HEK293T (cell line): ENCODE data around the gene FHAD1.

ENCODE experiments used
- CTCF ChIA-PET: fragments of 350-600 bp; formaldehyde crosslinking; extraction: SDS; loops from one replicate; lab custom pipeline; 2021; ENCODE audit warnings: antibody characterized with exemption, inconsistent platforms; lab: Yijun Ruan, JAX
- POLR2A ChIA-PET: fragments of 350-600 bp; formaldehyde crosslinking; extraction: SDS; loops from one replicate; lab custom pipeline; 2020; ENCODE audit warnings: antibody characterized with exemption, inconsistent platforms; lab: Yijun Ruan, JAX
- DNase-seq: peaks from one replicate; pipeline ENCODE4 v3.0.0; 2012; ENCODE audit warnings: mixed read lengths; ENCODE audit errors: extremely low spot score
- ARNT ChIP-seq: fragments of 450-650 bp; IDR thresholded peaks from 2 replicates; pipeline ENCODE4 v1.6.1; 2017; ENCODE audit warnings: mild to moderate bottlenecking
- BHLHE40 ChIP-seq: fragments of 450-650 bp; IDR thresholded peaks from 2 replicates; pipeline ENCODE4 v1.6.1; 2016; ENCODE audit warnings: mild to moderate bottlenecking, moderate library complexity, borderline replicate concordance
- CTBP1 ChIP-seq: fragments of 450-650 bp; IDR thresholded peaks from 2 replicates; pipeline ENCODE4 v1.6.1; 2016; ENCODE audit warnings: borderline replicate concordance
- ELF4 ChIP-seq: fragments of 450-650 bp; IDR thresholded peaks from 2 replicates; pipeline ENCODE4 v1.6.1; 2017; ENCODE audit warnings: antibody characterized with exemption
- FOXA1 ChIP-seq: fragments of 450-650 bp; IDR thresholded peaks from 2 replicates; pipeline ENCODE4 v1.6.1; 2016; ENCODE audit warnings: mild to moderate bottlenecking
- FOXK2 ChIP-seq: fragments of 450-650 bp; IDR thresholded peaks from 2 replicates; pipeline ENCODE4 v1.6.1; 2016; ENCODE audit warnings: mild to moderate bottlenecking
- FOXM1 ChIP-seq: fragments of 450-650 bp; IDR thresholded peaks from 2 replicates; pipeline ENCODE4 v1.6.1; 2017; ENCODE audit warnings: mild to moderate bottlenecking, borderline replicate concordance
- HDGF ChIP-seq: fragments of 450-650 bp; IDR thresholded peaks from 2 replicates; pipeline ENCODE4 v1.6.1; 2017; ENCODE audit warnings: antibody characterized with exemption, borderline replicate concordance
- L3MBTL2 ChIP-seq: fragments of 450-650 bp; conservative IDR thresholded peaks from 2 replicates; pipeline ENCODE4 v1.6.1; 2016; ENCODE audit warnings: mild to moderate bottlenecking
- LEF1 ChIP-seq: fragments of 450-650 bp; IDR thresholded peaks from 2 replicates; pipeline ENCODE4 v1.6.1; 2017; ENCODE audit warnings: mild to moderate bottlenecking, borderline replicate concordance
- NFRKB ChIP-seq: fragments of 450-650 bp; IDR thresholded peaks from 2 replicates; pipeline ENCODE4 v1.6.1; 2016; ENCODE audit warnings: mild to moderate bottlenecking, moderate library complexity
- PKNOX1 ChIP-seq: fragments of 450-650 bp; IDR thresholded peaks from 2 replicates; pipeline ENCODE4 v1.6.1; 2016
- SP1 ChIP-seq: fragments of 450-650 bp; IDR thresholded peaks from 2 replicates; pipeline ENCODE4 v1.6.1; 2017
- SUZ12 ChIP-seq: fragments of 450-650 bp; IDR thresholded peaks from 2 replicates; pipeline ENCODE4 v1.6.1; 2016; ENCODE audit warnings: mild to moderate bottlenecking
- TARDBP ChIP-seq: fragments of 450-650 bp; IDR thresholded peaks from 2 replicates; pipeline ENCODE4 v1.6.1; 2016
- ZNF384 ChIP-seq: fragments of 450-650 bp; IDR thresholded peaks from 2 replicates; pipeline ENCODE4 v1.6.1; 2016

FHAD1 gene

DNA sequence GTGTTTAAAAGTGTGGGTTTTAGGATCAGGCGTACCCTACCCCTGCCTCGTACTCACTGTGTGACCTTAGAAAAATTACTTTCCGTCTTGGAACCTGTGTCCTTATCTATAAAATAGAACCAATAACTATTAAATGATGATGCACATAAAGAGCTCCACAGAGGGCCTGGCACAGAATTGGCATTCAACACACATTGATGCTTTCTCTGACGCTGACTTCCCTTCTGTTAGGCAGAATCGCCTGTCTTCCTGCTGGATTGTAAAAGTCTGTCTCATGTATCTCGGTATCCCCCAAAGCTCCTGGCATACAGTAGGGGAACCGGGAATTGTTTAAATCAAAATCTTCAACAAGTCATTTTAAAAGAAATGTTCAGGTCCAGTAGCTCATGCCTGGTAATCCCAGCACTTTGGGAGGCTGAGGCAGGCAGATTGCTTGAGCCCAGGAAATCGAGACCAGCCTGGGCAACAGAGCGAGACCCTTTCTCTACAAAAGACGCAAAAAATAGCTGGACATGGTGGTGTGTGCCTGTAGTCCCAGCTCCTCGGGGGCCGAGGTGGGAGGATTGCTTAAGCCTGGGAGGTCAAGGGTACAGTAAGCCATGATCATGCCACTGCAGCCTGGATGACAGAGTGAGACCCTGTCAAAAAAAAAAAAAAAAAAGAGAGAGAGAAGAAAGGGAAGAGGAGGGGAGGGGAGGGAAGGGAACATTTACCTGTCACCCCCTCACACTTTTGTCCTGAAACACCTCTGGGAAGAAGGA, 41.3 kb upstream of the FHAD1 start:
- CTCF ChIA-PET, result no interaction called here
- no peak for TF ChIP-seq TARDBP
- TF ChIP-seq L3MBTL2, result no peak
- no peak for TF ChIP-seq PKNOX1
- TF ChIP-seq LEF1, result no peak
- TF ChIP-seq FOXK2, result no peak
- no peak for TF ChIP-seq ZNF384
- no peak for TF ChIP-seq CTBP1
- DNase-seq, result no peak
- POLR2A ChIA-PET, result no interaction called here

- ChIA-PET POLR2A (no interaction called here), CTCF (no interaction called here)
- no peak for TF ChIP-seq ELF4
- no peak for TF ChIP-seq ZNF384
- no peak for TF ChIP-seq ARNT
- no peak for TF ChIP-seq CTBP1
- TF ChIP-seq BHLHE40, result no peak
- TF ChIP-seq TARDBP, result no peak
- no peak for TF ChIP-seq NFRKB
- no peak for TF ChIP-seq HDGF
- no peak for TF ChIP-seq L3MBTL2
- DNase-seq, result no peak
Observed at GRCh38 chr1:15206418-15207030, 40.5 kb upstream of the FHAD1 start.

DNA sequence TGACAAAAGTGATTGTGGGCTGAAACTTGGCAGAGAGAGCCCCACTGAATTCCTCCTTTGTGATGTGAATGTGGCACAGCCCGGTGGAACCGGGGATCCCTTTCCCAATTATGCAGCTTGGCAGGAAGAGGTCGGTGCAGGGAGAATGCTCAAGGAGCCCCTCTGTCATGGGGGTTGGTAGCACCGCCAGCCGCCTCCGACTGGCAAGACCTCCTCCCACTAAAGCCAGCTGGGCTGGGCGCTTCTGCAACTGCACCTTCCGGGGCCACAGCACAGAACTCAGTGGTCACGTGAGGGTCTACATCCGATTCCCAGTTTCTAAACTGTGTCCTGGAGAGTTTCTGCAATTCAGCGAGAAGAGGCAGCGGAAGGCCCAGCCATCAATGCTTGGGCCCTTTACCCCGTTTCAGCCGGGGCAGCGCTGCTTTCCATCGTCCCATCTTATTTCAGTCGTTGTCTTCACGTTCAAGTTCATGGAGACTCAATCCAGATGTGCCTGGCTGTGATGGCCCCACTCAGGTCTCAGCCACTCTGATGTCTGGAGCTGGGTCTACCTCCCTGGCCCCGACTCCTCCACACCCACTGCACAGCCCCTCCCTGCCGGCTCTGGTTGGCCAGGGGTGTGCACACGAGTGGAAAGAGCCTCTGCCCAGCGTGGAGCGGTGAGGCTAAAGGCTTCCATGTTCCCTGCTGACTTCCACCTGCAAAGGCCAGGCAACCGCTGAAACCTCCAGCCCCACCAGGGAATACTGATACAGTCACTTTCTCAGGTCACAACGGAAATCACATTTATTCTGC, 39.8 kb upstream of the FHAD1 start:
- ChIA-PET POLR2A (no interaction called here), CTCF (no interaction called here)
- no peak for DNase-seq
- TF ChIP-seq SP1 (no peak), FOXM1 (no peak), LEF1 (no peak), PKNOX1 (no peak), NFRKB (no peak), ZNF384 (no peak), ELF4 (no peak), TARDBP (no peak), CTBP1 (no peak), ARNT (no peak), FOXA1 (no peak), SUZ12 (no peak), L3MBTL2 (no peak), FOXK2 (no peak), HDGF (no peak), BHLHE40 (no peak)

DNA sequence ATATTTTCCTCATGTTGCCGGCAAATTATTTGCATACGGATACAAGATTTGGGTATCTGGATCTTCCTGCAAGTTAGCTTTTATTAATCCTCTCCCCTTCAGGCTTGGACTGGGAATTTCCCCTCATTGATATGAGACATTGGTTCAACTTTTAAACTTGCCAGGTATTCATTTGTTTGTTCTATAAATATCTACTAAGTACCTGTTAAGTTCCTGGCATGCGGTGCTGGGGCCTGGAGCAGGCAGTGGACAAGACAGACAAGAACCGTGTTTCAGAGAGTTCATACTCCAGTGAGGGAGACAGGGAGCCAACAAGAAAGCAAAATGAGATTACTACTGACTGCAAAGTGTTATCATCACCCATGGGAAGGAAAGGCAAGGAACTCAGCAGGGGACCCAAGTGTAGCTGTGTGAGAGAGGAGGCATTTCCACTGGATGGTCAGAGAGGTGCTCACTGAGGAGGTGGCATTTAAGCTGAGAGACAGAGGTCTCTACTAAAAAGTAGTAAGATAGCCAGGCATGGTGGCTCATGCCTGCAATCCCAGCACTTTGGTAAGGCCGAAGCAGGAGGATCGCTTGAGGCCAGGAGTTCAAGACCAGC, 39.1 kb upstream of the FHAD1 start:
- DNase-seq, result no peak
- ChIA-PET POLR2A (no interaction called here), CTCF (no interaction called here)
- TF ChIP-seq CTBP1, result no peak
- TF ChIP-seq FOXK2, result no peak
- TF ChIP-seq BHLHE40, result no peak
- TF ChIP-seq ELF4, result no peak
- no peak for TF ChIP-seq SUZ12
- no peak for TF ChIP-seq TARDBP
- TF ChIP-seq FOXA1, result no peak
- TF ChIP-seq SP1, result no peak
- no peak for TF ChIP-seq ARNT
- no peak for TF ChIP-seq PKNOX1
- TF ChIP-seq ZNF384, result no peak
- no peak for TF ChIP-seq L3MBTL2
- no peak for TF ChIP-seq LEF1
- no peak for TF ChIP-seq NFRKB
- TF ChIP-seq FOXM1, result no peak
- TF ChIP-seq HDGF, result no peak

GRCh38 chr1:15210651-15211375, 36.2 kb upstream of the FHAD1 start:
- TF ChIP-seq FOXK2 (no peak), FOXA1 (no peak), SP1 (no peak), TARDBP (no peak), L3MBTL2 (no peak), BHLHE40 (no peak)
- DNase-seq, result no peak
- ChIA-PET CTCF (no interaction called here), POLR2A (interaction anchor here (0.7 to 1.5 kb wide), 2 partner anchors 10 kb away, joined by 3 to 5 read pairs; no protein-coding TSS in a partner anchor)
